HG03095 (cell line): ENCODE measurements around the gene TIAM2.
"Not testable (repeated sequence)": the region's sequence is repeated elsewhere in the genome, so short reads cannot be mapped to it uniquely, and the experiment has no call there.

Experiments
- ATAC-seq: cut with Tn5 transposase; IDR thresholded peaks from one replicate; pipeline ENCODE4 v1.9.1; 2021; ENCODE audit warnings: moderate library complexity; ENCODE audit not compliant: unreplicated experiment

Gene TIAM2

GRCh38 chr6:155253337-155253736, 258.2 kb downstream of the TIAM2 start:
- no peak for ATAC-seq

- no peak for ATAC-seq
Measured at GRCh38 chr6:155254139-155254538, 259.0 kb downstream of the TIAM2 start.

- ATAC-seq = no peak
Measured at GRCh38 chr6:155256122-155256795, 261.1 kb downstream of the TIAM2 start.

GRCh38 chr6:155257796-155258195, 262.7 kb downstream of the TIAM2 start:
- no peak for ATAC-seq

GRCh38 chr6:155259204-155259603, 264.1 kb downstream of the TIAM2 start:
- ATAC-seq = no peak

GRCh38 chr6:155259897-155260296, 264.8 kb downstream of the TIAM2 start:
- no peak for ATAC-seq

GRCh38 chr6:155260686-155261085, 265.6 kb downstream of the TIAM2 start:
- ATAC-seq = peak; percentile 64

GRCh38 chr6:155261111-155261900, 266.2 kb downstream of the TIAM2 start:
- peak; percentile 47 for ATAC-seq

GRCh38 chr6:155262655-155263054, 267.5 kb downstream of the TIAM2 start:
- ATAC-seq = no peak

GRCh38 chr6:155263373-155264063, 268.4 kb downstream of the TIAM2 start, which contains the start of gene CLDN20:
Gene CLDN20 (plus strand): TSS chr6:155264013. CDS start chr6:155275720, 11,707 bp downstream.
- ATAC-seq = no peak

- ATAC-seq = no peak
Measured at GRCh38 chr6:155264693-155265320, 269.7 kb downstream of the TIAM2 start.

GRCh38 chr6:155265843-155266535, 270.9 kb downstream of the TIAM2 start:
- ATAC-seq = no peak

- no peak for ATAC-seq
Measured at GRCh38 chr6:155267411-155267810, 272.3 kb downstream of the TIAM2 start.

GRCh38 chr6:155268088-155268867, 273.2 kb downstream of the TIAM2 start:
- ATAC-seq = not testable (repeated sequence)

- no peak for ATAC-seq
Measured at GRCh38 chr6:155269765-155270164, 274.6 kb downstream of the TIAM2 start.

- ATAC-seq = no peak
Measured at GRCh38 chr6:155270561-155271091, 275.5 kb downstream of the TIAM2 start.

GRCh38 chr6:155271145-155271544, 276.0 kb downstream of the TIAM2 start:
- ATAC-seq = no peak

- ATAC-seq = no peak
Measured at GRCh38 chr6:155272353-155273232, 277.5 kb downstream of the TIAM2 start.

GRCh38 chr6:155273431-155273830, 278.3 kb downstream of the TIAM2 start:
- ATAC-seq = no peak
